Body of pancreas (tissue), 4 donors: ENCODE measurements around the gene PLD1. TPM values are rescaled to one million over a fixed set of nuclear protein-coding genes. Genes with fewer than 3 reads are reported as not detected.

Source experiments
- ATAC-seq: fragments of 150-250 bp; one replicate; pipeline ENCODE4 v1.9.1; 2016
- DNase-seq, 4 donors: peaks; one replicate each; pipeline ENCODE4 v3.0.0-alpha.2; 2019
- H3K27ac ChIP-seq, 4 donors: fragments of 200-600 bp; sonication (generic); 1 replicate in 3 of 4; 2 replicates in 1 of 4; pipeline versions ENCODE4 v1.5.1 to v1.6.1; 2016 to 2019; ENCODE audit warnings: mild to moderate bottlenecking in 1 of 4, mixed read lengths in 1 of 4, moderate library complexity in 1 of 4
- H3K27me3 ChIP-seq, 2 donors: fragments of 200-600 bp; sonication (generic); one replicate each; pipeline ENCODE4 v1.6.0; 2016; ENCODE audit warnings: mild to moderate bottlenecking in 1 of 2
- H3K36me3 ChIP-seq, 2 donors: fragments of 200-600 bp; sonication (generic); replicated peaks in 1 of 2; 2 replicates each; pipeline ENCODE4 v1.5.1; 2016; ENCODE audit warnings: low read depth in 2 of 2; ENCODE audit not compliant: insufficient read depth in 1 of 2
- H3K4me1 ChIP-seq: fragments of 200-600 bp; sonication (generic); one replicate; pipeline ENCODE4 v1.6.0; 2016
- H3K4me3 ChIP-seq, 2 donors: fragments of 200-600 bp; sonication (generic); 1 replicate in 1 of 2; 2 replicates in 1 of 2; pipeline ENCODE4 v1.5.1; 2016 to 2019
- H3K9me3 ChIP-seq, 3 donors: fragments of 200-600 bp; sonication (generic); 1 replicate in 2 of 3; 2 replicates in 1 of 3; pipeline ENCODE4 v1.5.1; 2016
- CTCF ChIP-seq, 7 experiments: fragments of 450-650 bp in 4 of 7; fragments of 200-600 bp in 3 of 7; sonication (generic) in 3 of 7; IDR thresholded peaks; one replicate each; pipeline ENCODE4 v1.5.1; 2016 to 2019; ENCODE audit warnings: antibody characterized with exemption in 7 of 7
- POLR2A ChIP-seq, 3 donors: fragments of 450-650 bp; IDR thresholded peaks; one replicate each; pipeline ENCODE4 v1.6.1; 2016; ENCODE audit warnings: antibody characterized with exemption in 3 of 3, mild to moderate bottlenecking in 2 of 3
- WGBS, 2 donors: methylation state at CpG; one replicate each; pipeline ENCODE4 v1.1.5; 2017; 5-methylcytosine and 5-hydroxymethylcytosine counted together
- intact Hi-C: fragments of 100-400 bp; cut with DNase I; formaldehyde crosslinking; loops from one replicate; pipeline ENCODE4 v1.15.1; 2023
- total RNA-seq, 2 donors: library from RNA; depleted of rRNA; stranded (reverse); fragments of >200 nt; gene quantifications; one replicate each; pipeline ENCODE4 v1.1.0, GENCODE V29; 2016

PLD1 gene
- total RNA-seq, 2 donors from 2014 or later = 60.4 to 96.2 TPM

GRCh38 chr3:171827385-171827784 lies 17.1 kb upstream of the PLD1 start:
- Histone ChIP-seq H3K4me3 (no peak overlapping the region), H3K36me3 (no peaks in the 10 kb centered on the region), H3K27ac (no peak overlapping the region), H3K4me1 (peaks cover 17% of the 10 kb centered on the region), H3K27me3 (no peaks in the 10 kb centered on the region), H3K9me3 (no peaks in the 10 kb centered on the region)
- intact Hi-C loops = no loop called here
- TF ChIP-seq CTCF (IDR thresholded peaks at IDR 0.05) = no peak
- no peak for TF ChIP-seq POLR2A (IDR thresholded peaks at IDR 0.05)
- ATAC-seq (no peak), DNase-seq (no peak)
- 93 to 97% methylated on average over 3 of the region's 3 CpGs for WGBS, 2 donors

- H3K4me1 ChIP-seq = peaks cover 17% of the 10 kb centered on the region
- DNase-seq (no peak), ATAC-seq (peak; percentile 51)
- H3K27ac ChIP-seq = no peak overlapping the region
- no peak overlapping the region for H3K4me3 ChIP-seq
- WGBS, 2 donors = 51 to 55% methylated on average over 5 of the region's 5 CpGs
- TF ChIP-seq CTCF (IDR thresholded peaks at IDR 0.05) (no peak), POLR2A (IDR thresholded peaks at IDR 0.05) (no peak)
- no peaks in the 10 kb centered on the region for H3K9me3 ChIP-seq
- intact Hi-C loops = no loop called here
- H3K27me3 ChIP-seq = no peaks in the 10 kb centered on the region
- H3K36me3 ChIP-seq = no peaks in the 10 kb centered on the region
Measured at GRCh38 chr3:171825222-171825828, 15.0 kb upstream of the PLD1 start.

- no peak for DNase-seq
- TF ChIP-seq POLR2A (IDR thresholded peaks at IDR 0.05) (no peak), CTCF (IDR thresholded peaks at IDR 0.05) (no peak)
- Histone ChIP-seq H3K4me3 (no peak overlapping the region), H3K27ac (no peak overlapping the region), H3K9me3 (no peaks in the 10 kb centered on the region), H3K36me3 (no peaks in the 10 kb centered on the region), H3K4me1 (peaks cover 12% of the 10 kb centered on the region), H3K27me3 (no peaks in the 10 kb centered on the region)
- intact Hi-C loops = no loop called here
- peak; percentile 10 for ATAC-seq
- WGBS, 2 donors = 87 to 92% methylated on average over 7 of the region's 7 CpGs
Measured at GRCh38 chr3:171824824-171825221, 14.5 kb upstream of the PLD1 start.

- H3K36me3 ChIP-seq = no peaks in the 10 kb centered on the region
- DNase-seq (peak in 1 of 4 donors; percentile 45), ATAC-seq (no peak)
- H3K27ac ChIP-seq = no peak overlapping the region
- intact Hi-C loops = no loop called here
- H3K4me3 ChIP-seq = no peak overlapping the region
- H3K4me1 ChIP-seq = peaks cover 5% of the 10 kb centered on the region
- 67 to 88% methylated on average over 6 of the region's 6 CpGs for WGBS, 2 donors
- TF ChIP-seq POLR2A (IDR thresholded peaks at IDR 0.05) (no peak), CTCF (IDR thresholded peaks at IDR 0.05) (no peak)
- no peaks in the 10 kb centered on the region for H3K9me3 ChIP-seq
- H3K27me3 ChIP-seq = no peaks in the 10 kb centered on the region
Measured at GRCh38 chr3:171824116-171824515, 13.8 kb upstream of the PLD1 start.

GRCh38 chr3:171822431-171823106 lies 12.3 kb upstream of the PLD1 start:
- no peaks in the 10 kb centered on the region for H3K27me3 ChIP-seq
- DNase-seq (no peak), ATAC-seq (no peak)
- H3K27ac ChIP-seq = no peak overlapping the region
- intact Hi-C loops = no loop called here
- H3K9me3 ChIP-seq = no peaks in the 10 kb centered on the region
- no peaks in the 10 kb centered on the region for H3K4me1 ChIP-seq
- 53 to 64% methylated on average over 4 of the region's 4 CpGs for WGBS, 2 donors
- no peak overlapping the region for H3K4me3 ChIP-seq
- H3K36me3 ChIP-seq = no peaks in the 10 kb centered on the region
- TF ChIP-seq POLR2A (IDR thresholded peaks at IDR 0.05) = no peak
- TF ChIP-seq CTCF (IDR thresholded peaks at IDR 0.05) = no peak
